ENCODE data around the gene CPNE9. TPM values are rescaled to one million over a fixed set of nuclear protein-coding genes. Genes with fewer than 3 reads are reported as not detected.

CPNE9 gene
- total and polyA plus RNA-seq, 2 donors from 2014 or later = 0.16 to 0.19 TPM

GRCh38 chr3:9757427-9757826, 53.8 kb downstream of the CPNE9 start:
- Histone ChIP-seq H3K4me3 (ENCODE audit: low read length in 3 of 3) (no peak overlapping the region), H3K9me3 (ENCODE audit: control insufficient read depth in 2 of 3, insufficient read depth in 1 of 3, low read length in 3 of 3) (no peaks in the 10 kb centered on the region), H3K4me1 (ENCODE audit: control insufficient read depth in 2 of 3, insufficient read depth in 2 of 3, low read depth in 1 of 3, low read length in 3 of 3) (peaks cover 0 to 4% (median 3%) of the 10 kb centered on the region in 3 donors), H3K27ac (ENCODE audit: low read depth in 2 of 2, low read length in 2 of 2) (no peak overlapping the region), H3K27me3 (ENCODE audit: control insufficient read depth, insufficient read depth, low read length) (no peaks in the 10 kb centered on the region), H3K36me3 (ENCODE audit: control insufficient read depth in 2 of 3, insufficient read depth in 3 of 3, low read length in 3 of 3) (peaks cover 6 to 30% (median 21%) of the 10 kb centered on the region in 3 donors), H3K9ac (ENCODE audit: low read length in 3 of 3) (no peak overlapping the region)
- DNase-seq (no peak), FAIRE-seq (no peak)
- no peak for TF ChIP-seq CTCF (IDR thresholded peaks at IDR 0.05; ENCODE audit: borderline replicate concordance, extremely low read depth, insufficient read depth)
- intact Hi-C loops (cut with DNase I) = no loop called here

- Histone ChIP-seq H3K36me3 (ENCODE audit: control insufficient read depth in 2 of 3, insufficient read depth in 3 of 3, low read length in 3 of 3) (peaks cover 6 to 32% (median 14%) of the 10 kb centered on the region in 3 donors), H3K9me3 (ENCODE audit: control insufficient read depth in 2 of 3, insufficient read depth in 1 of 3, low read length in 3 of 3) (no peaks in the 10 kb centered on the region), H3K9ac (ENCODE audit: low read length in 3 of 3) (no peak overlapping the region), H3K27me3 (ENCODE audit: control insufficient read depth, insufficient read depth, low read length) (no peaks in the 10 kb centered on the region), H3K4me1 (ENCODE audit: control insufficient read depth in 2 of 3, insufficient read depth in 2 of 3, low read depth in 1 of 3, low read length in 3 of 3) (peaks cover 0 to 2% (median 0%) of the 10 kb centered on the region in 3 donors), H3K27ac (ENCODE audit: low read depth in 2 of 2, low read length in 2 of 2) (no peak overlapping the region), H3K4me3 (ENCODE audit: low read length in 3 of 3) (no peak overlapping the region)
- DNase-seq (no peak), FAIRE-seq (no peak)
- intact Hi-C loops (cut with DNase I) = no loop called here
- no peak for TF ChIP-seq CTCF (IDR thresholded peaks at IDR 0.05; ENCODE audit: borderline replicate concordance, extremely low read depth, insufficient read depth)
These were observed 57.3 kb downstream of the CPNE9 start for GRCh38 chr3:9760779-9761505.

- no peak for FAIRE-seq
- H3K4me1 ChIP-seq (ENCODE audit: control insufficient read depth in 2 of 3, insufficient read depth in 2 of 3, low read depth in 1 of 3, low read length in 3 of 3) = peaks cover 0 to 4% (median 0%) of the 10 kb centered on the region in 3 donors
- H3K27ac ChIP-seq (ENCODE audit: low read depth in 2 of 2, low read length in 2 of 2) = no peak overlapping the region
- intact Hi-C loops (cut with DNase I) = no loop called here
- no peak for DNase-seq
- no peaks in the 10 kb centered on the region for H3K27me3 ChIP-seq (ENCODE audit: control insufficient read depth, insufficient read depth, low read length)
- peaks cover 6 to 27% (median 7%) of the 10 kb centered on the region in 3 donors for H3K36me3 ChIP-seq (ENCODE audit: control insufficient read depth in 2 of 3, insufficient read depth in 3 of 3, low read length in 3 of 3)
- no peak overlapping the region for H3K4me3 ChIP-seq (ENCODE audit: low read length in 3 of 3)
- H3K9me3 ChIP-seq (ENCODE audit: control insufficient read depth in 2 of 3, insufficient read depth in 1 of 3, low read length in 3 of 3) = no peaks in the 10 kb centered on the region
- no peak for TF ChIP-seq CTCF (IDR thresholded peaks at IDR 0.05; ENCODE audit: borderline replicate concordance, extremely low read depth, insufficient read depth)
- no peak overlapping the region for H3K9ac ChIP-seq (ENCODE audit: low read length in 3 of 3)
These were observed 58.3 kb downstream of the CPNE9 start for GRCh38 chr3:9761919-9762318.
